COLO829 (cell line): ENCODE data around the gene OLR1.
"Not testable (repeated sequence)": the region's sequence is repeated elsewhere in the genome, so short reads cannot be mapped to it uniquely, and the experiment has no call there.

Source experiments
- DNase-seq: peaks from one replicate; pipeline ENCODE4 v3.0.0; 2012; ENCODE audit warnings: low spot score

Gene OLR1

DNA sequence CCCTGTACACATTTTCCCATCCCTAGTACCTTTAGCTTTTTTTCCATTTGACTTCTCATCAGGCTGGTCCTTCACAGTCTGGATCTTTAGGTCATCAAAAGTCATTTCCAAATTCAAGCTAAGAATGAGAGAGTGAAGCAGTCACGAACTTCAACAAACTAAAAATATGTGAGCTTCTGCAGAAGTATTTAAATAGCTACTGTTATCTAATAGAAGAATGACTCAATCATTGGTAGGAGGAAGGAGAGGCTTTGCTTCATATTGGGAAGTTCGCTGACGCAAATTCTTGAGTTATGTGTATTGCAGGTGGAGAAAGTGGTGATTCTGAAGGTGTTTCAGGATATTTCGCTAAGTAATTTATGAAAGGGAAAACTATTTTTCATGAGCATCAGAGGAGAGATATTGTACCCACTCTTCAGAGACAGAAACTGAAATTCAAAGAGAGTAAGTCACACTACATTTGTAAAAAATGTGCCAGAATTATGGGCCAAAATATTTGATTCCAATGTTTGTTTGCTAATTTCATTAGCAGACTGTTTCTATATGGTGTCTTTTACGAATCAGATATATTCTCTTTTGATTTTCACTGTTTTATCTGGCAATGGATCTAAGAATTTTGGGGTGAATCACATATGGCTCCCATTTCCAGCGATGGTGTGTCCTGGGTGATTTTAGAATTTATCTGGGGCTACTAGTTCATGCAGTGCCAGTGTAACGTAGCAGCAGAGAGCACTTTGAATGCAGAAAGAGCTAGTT is at the start of gene OLR1:
OLR1 (minus strand) TSS at position 160 of the 756 bp plus-strand sequence; CDS start at position 105, 55 bp downstream.
- no peak for DNase-seq

DNA sequence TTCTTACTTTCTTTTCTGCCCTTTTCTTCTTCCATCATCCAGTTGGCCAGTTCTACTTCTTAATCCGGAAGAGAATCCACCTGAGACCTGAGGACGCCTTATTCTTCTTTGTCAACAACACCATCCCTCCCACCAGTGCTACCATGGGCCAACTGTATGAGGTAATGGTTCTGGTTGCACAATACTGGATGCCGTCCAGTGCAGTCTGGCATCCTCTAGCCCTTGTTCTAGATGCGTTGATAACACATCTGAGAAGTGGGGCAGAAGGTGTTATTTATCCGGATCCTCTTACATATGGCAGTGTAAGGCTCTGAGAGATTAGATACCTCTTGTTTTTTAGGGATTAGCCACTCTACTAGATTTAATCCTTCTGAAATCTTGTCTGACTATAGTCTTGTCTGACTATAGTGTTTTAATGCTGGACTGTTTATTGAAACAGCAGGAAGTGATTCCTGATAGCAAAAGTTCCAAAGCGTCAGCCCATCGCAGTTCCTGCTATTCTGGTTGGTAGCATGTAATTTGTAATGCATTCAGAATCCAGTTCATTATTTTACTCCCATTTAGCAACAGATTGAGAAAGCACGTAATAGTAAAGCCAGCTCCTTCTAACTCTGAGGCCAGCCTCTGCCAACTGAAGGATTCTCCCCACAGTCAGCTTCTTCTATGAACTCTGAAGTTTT is 48.6 kb upstream of the OLR1 start:
- DNase-seq, result no peak

DNA sequence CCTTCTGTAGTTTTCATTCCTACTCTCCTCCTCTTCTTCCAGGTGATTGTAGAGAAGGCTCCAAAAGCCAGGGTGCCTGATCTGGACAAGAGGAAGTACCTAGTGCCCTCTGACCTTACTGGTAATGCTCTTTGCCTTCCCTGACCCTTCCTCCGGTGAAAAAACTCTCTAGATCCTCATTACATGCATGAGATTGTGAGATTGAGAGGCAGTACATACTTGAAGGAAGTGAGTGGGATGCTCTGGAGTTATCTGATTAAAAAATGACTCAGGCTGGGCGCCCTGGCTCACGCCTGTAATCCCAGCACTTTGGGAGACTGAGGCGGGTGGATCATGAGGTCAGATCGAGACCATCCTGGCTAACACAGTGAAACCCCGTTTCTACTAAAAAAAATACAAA is 46.1 kb upstream of the OLR1 start:
- DNase-seq, result no peak

DNA sequence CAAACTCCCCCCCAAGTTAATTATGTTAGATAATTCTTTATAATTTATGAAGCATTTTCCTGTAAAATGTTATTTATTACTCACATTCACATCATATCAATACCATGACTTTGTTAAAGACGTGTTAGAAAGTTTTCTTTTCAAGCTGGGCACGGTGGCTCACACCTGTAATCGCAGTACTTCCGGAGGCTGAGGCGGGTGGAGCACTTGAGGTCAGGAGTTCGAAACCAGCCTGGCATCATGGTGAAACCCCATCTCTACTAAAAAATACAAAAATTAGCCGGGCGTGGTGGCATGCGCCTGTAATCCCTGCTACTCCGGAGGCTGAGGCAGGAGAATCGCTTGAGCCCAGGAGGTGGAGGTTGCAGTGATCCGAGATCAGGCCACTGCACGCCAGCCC is 44.0 kb upstream of the OLR1 start:
- DNase-seq, result not testable (repeated sequence)

DNA sequence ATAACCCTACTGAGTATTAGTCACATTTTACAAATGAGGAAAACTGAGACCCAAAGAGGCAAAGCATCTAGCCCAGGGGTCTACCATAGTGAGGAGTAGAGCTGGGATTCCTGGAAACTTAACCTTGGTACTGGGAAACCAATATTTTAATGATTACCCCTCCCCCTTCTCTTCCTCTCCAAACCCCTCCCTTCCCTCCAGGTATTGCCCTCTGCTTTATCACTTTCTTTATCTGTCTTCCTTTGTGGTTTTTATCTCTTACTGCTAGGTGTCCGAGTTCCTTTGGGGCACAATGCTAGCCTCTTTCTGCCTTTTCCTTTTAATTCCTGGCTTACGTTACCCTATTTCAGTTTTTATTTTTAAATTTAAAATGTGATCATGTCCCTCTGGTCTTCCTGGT is 43.5 kb upstream of the OLR1 start:
- DNase-seq, result no peak

DNA sequence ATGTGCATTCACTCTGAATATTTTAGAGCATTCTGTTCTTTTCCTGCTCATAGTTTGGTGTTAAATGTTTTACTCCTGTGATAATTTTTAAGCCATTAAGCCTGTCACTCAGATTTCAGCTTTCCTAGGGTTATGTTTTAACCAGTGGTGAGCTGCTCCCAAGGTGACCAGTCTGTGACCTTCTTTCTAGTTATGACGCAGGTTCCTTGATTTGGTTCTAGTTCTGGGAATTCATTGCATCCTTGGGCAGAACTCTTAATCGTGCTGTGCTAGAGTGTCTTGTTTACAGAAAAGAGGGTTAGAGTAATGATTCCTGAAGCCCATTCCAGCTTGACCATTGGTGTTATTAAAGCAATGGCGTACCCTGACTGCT is 42.9 kb upstream of the OLR1 start:
- no peak for DNase-seq

DNA sequence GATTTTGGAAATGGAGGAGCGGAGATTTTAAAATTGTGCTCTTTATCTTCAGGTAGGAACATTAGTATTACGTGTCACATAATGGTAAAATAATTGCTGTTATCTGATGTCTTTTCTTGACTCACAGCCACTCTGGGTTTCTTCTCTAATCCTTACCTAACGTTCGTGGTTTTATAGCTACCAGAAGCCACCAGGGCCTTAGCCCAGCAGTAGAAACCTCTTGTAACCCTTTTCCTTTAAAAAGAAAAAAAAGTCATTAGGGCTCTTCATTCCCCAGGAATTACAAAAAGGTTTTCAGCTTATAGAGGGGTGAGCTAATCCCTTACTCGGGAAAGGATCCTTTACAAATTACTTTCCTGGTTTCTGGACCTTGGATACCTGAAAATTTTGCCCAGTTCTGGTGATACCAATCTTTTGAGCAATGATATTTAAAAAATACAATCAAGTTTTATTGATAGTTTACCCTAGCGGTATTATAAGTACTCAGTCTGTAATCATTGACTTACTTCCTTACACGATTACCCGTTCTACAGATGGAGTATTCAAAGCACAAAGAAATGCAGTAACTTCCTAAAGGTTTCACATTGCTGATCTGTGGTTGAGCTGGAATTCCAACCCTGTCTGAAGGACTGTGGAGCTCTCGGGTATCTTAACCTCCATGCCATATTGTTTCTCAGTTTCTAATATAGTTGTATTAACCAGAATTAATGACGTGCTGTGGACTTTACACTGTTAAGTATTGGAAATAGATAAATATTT is 42.4 kb upstream of the OLR1 start:
- peak; percentile 32 for DNase-seq

DNA sequence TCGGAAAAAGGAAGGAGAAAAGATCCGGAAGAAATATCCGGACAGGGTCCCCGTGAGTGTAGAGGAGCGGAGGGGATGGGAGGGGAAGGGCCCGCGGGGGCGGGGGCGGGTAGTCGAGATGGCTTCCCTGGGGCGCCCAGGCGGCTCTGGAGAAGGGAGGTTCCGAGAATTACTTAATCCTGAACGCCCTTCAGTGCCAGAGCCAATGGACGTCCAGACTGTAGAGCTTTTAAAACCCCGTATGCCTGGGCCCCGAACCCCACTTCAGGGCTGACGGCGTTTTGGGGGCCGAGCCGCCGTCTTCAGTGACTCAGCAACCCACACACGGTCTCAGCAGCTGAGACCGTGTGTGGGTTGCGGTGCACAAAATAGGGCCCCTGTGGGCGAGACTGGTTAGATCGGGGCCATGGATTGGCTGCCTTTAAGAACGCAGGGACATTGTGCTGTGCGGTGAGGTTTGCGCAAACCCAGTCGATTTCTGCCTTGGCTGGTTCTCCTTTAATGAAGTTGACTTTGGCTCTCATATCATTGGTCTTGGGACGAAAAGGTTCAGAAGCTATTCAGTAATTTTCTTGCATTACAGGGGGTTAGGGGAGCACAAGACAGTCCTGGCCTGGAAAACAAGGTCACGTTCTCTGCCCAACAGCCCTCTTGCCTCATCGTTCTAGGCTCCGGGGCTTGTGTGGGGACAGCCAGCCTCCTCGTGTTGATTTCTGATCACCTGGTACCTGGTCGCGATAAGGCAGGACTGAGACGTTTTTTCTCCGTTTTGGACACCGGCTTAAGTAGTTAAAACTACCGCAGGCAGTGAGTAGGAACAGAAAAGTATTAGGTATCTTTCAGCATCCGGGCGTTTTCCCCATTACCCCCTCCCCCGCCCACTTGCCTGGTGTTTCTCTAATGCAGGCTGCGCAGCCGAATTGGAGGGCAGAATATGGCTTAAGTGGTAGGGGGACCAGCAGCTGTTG is 41.5 kb upstream of the OLR1 start:
- DNase-seq, result peak; percentile 54

DNA sequence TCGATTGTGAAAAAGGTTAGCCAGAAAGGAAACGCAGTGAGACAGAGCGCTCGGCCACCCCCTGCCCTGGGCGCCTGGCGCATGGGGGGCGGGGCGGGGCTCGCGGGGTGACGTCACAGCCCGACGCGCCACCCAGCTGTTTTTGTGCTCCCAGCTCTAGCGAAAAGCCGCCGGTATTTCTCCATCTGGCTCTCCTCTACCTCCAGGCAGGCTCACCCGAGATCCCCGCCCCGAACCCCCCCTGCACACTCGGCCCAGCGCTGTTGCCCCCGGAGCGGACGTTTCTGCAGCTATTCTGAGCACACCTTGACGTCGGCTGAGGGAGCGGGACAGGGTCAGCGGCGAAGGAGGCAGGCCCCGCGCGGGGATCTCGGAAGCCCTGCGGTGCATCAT is 40.8 kb upstream of the OLR1 start, which contains the start of gene GABARAPL1:
GABARAPL1 (plus strand) TSS at position 139 of the 393 bp plus-strand sequence; CDS start at position 392, 253 bp downstream.
- peak; percentile 74 for DNase-seq

DNA sequence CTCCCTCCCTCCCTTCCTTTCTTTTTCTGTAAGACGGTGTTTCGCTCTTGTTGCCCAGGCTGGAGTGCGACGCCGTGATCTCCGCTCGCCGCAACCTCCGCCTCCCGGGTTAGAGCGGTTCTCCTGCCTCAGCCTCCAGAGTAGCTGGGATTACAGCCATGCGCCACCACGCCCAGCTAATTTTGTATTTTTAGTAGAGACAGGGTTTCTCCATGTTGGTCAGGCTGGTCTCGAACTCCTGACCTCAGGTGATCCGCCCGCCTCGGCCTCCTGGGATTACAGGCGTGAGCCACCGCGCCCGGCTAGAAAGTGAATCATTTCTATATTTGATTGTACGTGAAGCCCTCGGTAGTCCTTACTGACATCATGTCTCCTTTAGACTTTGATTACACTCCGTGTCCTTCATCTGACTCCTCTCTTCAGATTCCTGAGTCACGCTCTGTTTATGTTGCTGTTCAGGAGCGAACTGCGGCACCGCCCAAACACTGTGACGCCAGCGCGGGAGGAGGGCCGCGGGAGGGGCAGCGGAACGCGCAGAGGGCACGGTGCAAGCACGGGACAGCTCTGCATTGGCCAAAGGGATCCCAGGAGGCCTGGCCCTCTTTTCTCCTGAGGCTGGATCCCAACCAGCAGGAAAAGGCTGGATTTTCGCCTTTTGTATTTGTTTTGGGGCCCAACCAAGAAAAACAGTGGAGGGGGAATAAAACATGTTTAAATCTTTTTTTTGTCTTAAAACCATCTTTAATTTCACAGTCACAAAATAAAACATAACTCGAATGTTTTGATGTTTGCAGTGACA is 40.2 kb upstream of the OLR1 start:
- peak; percentile 96 for DNase-seq

DNA sequence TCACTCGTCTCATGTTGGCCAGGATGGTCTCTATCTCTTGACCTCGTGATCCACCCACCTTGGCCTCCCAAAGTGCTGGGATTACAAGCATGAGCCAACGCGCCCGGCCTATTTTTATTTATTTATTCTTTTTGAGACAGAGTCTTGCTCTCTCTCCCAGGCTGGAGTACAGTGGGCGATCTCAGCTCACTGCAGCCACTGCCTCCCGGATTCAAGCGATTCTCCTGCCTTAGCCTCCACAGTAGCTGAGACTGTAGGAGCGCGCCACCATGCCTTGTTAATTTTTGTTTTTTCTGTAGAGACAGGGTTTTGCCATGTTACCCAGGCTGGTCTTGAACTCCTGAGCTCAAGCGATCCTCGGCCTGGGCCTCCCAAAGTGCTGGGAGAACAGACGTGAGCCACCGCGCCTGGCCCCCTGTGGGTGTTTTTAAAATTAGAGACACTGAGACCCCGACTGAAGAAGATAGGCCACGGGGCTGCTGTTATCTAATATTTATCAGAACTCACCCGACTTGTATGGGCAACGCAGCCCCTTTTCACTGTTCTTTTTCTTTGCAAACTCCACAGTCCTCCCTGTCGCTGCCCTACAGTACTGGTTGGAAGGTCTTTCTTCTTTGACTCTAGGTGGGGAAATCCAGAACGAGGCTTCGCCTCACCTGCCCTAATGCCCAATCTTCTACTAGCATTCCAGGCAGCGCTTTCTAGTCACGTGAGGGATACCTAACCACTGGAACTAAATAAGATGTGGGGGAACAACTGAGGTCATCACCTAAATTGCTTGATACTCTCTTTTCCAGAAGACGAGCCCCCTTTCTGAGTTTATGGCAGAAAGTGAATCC is 39.4 kb upstream of the OLR1 start:
- DNase-seq, result no peak

DNA sequence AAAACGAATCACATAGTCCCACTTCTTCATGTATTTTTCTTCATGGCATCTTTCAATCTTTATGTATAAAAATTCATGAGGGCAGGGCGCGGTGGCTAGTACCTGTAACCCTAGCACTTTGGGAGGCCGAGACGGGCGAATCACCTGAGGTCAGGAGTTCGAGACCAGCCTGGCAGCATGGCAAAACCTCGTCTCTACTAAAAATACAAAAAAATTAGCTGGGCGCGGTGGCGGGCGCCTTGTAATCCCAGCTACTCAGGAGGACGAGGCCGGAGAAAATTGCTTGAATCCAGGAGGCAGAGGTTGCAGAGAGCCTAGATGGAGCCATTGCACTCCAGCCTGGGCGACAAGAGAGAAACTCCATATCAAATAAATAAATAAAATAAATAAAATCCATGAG is 38.3 kb upstream of the OLR1 start:
- no peak for DNase-seq

DNA sequence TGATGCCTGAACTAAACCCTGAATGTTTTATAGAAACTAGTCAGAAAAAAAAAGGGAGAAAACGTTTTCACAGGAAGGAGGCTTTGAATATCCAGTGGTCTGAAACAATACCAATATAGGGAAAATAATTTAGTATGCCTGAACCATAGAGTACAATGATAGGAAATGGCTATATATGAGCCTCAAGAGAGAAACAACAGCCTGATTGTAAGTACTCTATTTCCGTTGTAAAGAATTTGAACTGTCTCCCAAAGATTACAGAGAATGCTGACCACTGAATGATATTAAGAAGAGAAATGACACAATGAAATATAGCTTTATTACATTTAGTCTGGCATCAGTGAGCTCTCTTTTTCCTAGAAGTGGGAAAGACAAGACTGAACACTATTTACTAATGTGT is 35.2 kb upstream of the OLR1 start:
- DNase-seq, result peak; percentile 82

DNA sequence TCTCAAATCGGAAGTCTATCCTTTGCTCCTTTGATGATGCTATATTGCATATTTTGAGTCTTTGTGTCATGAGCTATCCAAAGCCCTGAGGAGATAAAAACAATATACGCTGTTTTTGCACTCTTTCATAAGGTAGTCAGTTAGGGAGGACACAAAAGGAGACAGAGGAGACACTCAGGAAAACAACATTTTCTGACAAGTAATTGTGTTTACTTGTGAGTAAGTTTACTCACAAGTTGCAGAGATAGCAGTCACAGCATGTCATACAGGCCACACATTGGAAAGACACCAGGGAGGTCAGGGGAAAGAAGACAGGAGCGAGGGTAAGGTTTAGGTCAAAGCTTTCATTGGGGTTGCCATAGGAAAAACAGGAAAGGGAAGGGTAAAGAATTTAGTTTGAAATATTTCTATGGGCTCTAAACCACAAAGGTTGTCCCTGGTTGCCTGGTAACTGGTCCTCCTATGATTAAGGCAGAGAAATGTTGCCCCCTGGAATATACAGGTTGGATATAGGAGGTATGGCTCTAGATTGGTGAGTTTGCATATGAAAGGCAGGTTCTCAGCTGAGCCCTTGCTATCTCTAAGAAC is 33.4 kb upstream of the OLR1 start:
- peak; percentile 8 for DNase-seq

DNA sequence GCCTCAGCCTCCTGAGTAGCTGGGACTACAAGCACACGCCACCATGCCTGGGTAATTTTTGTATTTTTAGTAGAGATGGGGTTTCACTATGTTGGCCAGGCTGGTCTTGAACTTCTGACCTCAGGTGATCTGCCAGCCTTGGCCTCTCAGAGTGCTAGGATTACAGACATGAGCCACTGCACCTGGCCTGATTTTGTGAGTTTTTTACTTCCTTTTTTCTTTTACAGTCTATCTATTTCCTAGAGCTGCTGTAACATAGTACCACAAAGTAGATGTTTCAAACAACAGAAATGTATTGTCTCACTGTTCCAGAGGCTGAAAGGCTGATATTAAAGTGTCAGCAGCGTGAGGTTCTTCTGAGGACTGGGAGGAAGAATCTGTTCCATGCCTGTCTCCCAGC is 32.6 kb upstream of the OLR1 start:
- DNase-seq, result not testable (repeated sequence)

DNA sequence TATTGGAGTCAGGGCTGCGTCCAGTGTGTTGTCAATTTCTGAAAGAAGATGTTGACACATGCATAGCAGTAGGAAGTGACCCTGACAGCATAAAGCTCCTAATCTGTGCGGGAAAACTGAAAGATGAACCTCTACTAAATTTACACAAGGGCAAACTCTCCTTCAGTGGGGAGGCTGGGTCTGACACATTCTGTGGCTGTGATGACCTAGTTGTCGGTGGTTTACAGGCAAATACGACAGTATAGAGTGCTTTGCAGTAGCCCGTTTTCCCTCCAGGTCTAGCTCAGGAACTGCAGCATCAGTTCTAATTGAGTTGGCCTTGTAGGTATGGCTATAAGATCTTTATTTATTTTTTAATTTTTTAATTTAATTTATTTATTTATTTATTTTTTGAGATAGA is 25.9 kb upstream of the OLR1 start:
- DNase-seq, result no peak

DNA sequence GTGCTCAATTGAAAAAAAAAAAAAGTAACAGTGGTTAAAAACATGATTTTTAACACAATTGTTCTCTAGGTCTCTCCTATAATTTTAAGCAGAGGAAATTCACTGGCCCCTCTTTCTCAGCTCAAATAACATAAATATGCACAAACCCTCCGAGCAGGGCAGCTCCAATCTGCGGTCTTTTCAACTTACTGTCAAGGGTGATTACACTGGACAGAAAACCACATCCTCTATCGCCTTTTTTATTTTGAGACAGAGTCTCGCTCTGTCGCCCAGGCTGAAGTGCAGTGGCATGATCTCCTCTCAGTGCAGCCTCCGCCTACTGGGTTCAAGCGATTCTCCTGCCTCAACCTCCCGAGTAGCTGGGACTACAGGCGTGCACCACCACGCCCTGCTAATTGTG is 24.3 kb upstream of the OLR1 start:
- DNase-seq, result no peak

DNA sequence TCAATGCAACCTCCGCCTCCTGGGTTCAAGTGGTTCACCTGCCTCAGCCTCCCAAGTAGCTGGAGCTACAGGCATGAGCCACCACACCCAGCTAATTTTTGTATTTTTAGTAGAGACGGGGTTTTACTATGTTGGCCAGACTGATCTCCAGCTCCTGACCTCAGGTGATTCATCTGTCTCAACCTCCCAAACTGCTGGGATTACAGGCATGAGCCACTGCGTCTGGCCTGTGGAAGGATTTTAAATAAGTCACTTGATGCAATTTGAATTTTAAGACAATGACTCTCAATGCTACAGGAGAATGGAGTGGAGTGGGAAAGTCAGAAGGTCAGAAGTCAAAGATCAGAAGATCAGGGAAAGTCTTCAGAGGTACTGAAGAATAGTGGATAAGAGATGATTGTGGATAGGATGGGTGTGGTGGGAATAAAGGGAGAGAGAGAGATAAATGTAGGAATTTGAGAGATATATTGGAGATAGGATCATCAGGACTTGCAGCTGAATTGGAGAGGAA is 22.3 kb upstream of the OLR1 start:
- DNase-seq, result no peak

DNA sequence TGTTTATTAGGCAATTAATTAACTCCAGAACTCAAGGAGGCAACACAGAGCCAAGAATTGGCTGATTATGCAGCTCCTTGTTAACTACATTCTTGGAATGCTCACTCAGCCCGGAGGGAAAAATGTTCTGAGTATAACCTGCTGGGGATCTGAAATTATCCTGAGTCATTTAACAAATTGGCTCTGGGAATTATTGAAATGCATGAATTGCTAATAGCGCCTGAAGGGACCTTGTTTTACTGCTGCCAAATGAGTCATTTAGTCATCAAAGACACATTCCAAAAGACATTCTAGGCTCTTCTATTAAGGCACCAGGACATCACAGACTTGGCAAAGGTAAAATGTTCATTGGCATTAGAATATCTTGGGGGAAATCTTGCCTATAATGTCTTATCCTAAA is 19.9 kb upstream of the OLR1 start:
- DNase-seq, result peak; percentile 61
